NCI-H2196 treated with DMSO at 0.1 percent for 48 hours (cell line): ENCODE measurements around the gene IPO13.

ENCODE experiments used
- DNase-seq: peaks from one replicate; lab custom pipeline; 2025; ENCODE audit not compliant: unreplicated experiment; lab: John Stamatoyannopoulos, UW

IPO13 gene, protein sequence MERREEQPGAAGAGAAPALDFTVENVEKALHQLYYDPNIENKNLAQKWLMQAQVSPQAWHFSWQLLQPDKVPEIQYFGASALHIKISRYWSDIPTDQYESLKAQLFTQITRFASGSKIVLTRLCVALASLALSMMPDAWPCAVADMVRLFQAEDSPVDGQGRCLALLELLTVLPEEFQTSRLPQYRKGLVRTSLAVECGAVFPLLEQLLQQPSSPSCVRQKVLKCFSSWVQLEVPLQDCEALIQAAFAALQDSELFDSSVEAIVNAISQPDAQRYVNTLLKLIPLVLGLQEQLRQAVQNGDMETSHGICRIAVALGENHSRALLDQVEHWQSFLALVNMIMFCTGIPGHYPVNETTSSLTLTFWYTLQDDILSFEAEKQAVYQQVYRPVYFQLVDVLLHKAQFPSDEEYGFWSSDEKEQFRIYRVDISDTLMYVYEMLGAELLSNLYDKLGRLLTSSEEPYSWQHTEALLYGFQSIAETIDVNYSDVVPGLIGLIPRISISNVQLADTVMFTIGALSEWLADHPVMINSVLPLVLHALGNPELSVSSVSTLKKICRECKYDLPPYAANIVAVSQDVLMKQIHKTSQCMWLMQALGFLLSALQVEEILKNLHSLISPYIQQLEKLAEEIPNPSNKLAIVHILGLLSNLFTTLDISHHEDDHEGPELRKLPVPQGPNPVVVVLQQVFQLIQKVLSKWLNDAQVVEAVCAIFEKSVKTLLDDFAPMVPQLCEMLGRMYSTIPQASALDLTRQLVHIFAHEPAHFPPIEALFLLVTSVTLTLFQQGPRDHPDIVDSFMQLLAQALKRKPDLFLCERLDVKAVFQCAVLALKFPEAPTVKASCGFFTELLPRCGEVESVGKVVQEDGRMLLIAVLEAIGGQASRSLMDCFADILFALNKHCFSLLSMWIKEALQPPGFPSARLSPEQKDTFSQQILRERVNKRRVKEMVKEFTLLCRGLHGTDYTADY

DNA sequence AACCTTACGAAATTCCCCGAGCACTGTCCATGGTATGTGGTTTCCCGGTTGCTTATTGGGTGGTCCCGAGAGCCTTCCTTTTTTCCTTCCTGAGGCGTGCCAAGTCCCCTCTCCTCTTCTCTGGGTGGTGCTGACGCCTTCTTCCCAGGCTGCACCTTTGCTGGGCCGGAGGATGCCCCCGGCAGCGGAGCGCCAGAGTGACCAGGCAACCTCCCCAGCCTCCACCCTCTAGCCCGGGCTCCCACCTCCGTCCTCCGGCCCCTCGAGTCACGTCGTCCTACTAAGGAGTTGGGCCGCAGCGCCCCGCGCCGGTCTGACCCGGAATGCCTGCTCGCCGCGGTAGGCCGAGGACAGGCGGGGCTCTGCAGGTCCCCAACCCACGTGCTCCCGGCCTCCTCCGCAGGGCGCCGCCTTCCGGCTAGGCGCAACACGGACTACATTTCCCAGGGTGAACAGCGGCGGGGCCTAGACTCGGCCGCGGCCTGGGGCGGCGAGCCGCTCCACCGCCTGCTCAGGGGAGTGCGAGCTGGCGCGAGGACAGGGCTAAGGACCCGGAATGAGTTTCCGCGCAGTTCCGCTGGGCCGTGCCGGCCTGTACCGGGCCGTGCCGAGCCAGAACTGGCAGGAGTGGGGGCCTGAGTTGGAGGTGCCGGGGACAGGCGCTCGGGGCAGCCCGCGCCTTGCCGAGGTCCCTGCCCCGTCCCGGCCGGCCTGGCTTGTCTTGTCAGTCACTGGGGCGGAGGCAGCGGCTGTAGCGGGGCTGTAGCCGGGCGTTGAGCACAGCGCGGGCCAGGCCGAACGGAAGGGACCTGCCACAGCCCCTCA lies at the start of gene IPO13:
IPO13 (plus strand) TSS at position 715 of the 825 bp plus-strand sequence. CDS start 651 bp downstream, outside the sequence.
- peak; percentile 98 for DNase-seq

DNA sequence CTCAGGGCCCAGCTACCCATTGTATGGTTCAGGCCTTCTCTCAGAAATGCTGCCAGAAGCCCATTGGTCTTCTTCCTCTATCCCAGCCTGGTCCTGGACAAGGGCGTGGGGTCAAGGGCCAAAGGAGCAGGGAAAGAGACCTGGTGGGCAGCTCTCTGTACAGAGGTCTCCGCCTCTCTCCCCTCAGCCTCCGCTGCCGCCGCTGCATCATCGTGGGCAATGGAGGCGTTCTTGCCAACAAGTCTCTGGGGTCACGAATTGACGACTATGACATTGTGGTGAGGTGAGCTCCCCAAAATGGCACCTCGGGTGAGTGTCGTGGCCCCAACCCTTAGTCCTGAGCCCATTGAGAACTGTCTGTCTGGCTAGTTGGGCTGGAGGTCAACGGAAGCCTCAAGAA lies 47.8 kb upstream of the IPO13 start:
- DNase-seq: no peak

DNA sequence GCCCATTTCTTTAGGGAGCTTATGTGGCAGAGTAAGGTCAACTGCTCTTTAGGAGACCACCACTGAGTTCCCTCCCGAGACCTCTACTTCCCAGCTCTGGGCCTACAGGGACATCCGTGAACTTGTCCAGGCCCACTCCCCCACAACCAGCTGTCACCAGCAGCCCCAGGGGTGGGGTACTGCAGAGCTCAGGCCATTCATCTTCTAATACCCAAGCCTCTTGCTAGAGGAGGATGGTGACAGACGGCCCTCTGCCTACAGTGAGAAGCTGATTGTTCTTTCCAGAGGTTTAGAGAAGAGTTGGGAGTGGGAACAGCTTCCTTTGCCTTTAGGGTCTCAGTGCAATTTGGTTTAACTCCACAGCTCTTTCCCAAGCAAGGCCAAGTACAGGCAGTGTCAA lies 46.4 kb upstream of the IPO13 start:
- no peak for DNase-seq

DNA sequence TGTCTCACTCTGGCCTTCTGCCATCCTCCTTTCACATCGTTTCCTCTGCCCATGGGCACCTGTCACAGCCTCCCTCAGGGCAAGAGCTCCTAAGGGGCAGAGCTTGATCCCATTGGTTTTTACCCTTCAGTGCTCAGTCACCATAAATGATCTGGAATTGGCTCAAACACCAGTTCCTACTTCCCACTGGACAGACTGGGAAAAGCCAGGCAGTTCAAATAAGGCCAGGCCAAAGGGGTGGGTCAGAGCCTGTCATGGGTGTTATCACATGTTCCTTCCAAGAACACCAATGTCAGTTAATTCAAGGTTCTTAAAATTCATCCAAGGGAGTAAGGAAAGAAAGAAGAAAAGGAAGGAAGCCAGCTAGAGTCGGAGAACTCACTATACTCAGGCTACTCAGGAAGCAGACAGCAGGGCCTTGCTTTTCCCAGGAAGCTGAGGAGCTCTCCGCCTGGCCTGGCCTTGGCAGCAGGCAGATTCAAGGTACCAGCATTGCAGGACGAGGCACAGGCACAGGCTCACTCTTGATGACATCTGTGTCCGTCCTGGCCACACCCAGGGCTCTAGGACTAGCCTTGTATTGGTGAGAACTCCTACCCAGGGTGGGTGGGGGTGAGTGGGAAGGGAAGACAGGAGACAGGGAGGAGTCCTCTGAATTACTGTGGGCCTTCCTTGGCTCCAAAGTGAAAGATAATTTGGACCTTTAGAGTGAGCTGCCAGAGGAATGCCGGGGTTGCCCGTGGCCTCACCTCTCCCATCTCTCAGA lies 45.4 kb upstream of the IPO13 start:
- DNase-seq: no peak

DNA sequence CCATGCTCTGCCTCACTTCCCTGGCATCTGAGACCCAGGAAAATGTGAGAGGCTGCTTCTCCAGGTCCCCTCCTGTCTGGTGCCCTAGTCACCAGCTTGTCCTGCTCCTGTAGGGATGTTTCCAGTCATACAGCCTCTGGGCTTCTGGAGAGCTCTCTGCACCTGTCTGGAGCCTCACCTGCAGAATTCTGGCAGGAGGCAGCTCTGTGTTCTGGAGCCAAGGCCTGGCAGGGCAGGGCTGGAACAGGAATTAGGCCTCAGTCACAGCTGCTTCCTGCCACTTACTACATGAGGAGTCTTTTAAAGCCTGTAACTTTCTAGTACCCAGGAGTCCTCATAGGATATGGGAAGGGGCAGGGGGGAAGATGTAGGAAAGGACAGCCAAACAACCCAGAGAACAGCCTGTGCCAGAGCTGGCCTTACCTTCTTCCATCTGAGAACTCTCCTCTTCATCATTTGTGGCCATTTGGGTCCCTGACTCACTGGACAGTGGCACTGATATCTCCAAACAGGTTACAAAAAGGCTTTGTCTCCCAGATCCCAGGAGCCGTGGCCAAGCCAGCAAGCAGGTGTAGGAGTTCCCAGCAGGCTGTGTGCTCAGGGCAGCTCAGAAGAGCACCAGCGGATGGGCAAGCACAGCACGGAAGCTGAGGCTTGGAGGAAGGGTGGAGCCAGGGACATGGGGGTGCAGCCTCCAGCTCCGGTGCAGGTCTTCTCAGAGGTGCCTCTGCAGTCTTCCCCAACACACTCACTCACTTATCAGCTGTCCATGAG lies 44.5 kb upstream of the IPO13 start:
- DNase-seq: peak; percentile 41

DNA sequence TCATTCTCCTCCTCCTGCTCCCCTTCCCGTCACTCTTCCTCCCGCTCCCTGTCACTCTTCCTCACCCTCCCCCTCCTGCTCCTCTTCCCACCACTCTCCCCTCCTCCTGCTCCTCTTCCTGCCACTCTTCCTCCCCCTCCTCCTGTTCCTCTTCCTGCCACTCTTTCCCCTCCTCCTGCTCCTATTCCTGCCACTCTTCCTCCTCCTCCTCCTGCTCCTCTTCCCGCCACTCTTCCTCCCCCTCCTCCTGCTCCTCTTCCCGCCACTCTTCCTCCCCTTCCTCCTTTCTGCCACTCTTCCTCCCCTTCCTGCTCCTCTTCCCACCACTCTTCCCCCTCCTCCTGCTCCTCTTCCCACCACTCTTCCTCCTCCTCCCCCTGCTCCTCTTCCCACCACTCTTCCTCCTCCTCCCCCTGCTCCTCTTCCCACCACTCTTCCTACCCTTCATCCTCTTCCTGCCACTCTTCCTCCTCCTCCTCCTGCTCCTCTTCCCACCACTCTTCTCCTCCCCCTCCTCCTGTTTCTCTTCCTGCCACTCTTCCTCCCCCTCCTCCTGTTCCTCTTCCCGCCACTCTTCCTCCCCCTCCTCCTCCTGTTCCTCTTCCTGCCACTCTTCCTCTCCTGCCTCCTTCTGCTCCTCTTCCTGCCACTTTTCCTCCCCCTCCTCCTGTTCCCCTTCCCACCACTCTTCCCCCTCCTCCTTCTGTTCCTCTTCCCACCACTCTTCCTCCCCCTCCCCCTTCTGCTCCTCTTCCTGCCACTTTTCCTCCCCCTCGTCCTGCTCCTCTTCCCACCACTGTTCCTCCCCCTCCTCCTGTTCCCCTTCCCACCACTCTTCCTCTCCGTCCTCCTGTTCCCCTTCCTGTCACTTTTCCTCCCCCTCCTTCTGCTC lies 41.8 kb upstream of the IPO13 start:
- no peak for DNase-seq

DNA sequence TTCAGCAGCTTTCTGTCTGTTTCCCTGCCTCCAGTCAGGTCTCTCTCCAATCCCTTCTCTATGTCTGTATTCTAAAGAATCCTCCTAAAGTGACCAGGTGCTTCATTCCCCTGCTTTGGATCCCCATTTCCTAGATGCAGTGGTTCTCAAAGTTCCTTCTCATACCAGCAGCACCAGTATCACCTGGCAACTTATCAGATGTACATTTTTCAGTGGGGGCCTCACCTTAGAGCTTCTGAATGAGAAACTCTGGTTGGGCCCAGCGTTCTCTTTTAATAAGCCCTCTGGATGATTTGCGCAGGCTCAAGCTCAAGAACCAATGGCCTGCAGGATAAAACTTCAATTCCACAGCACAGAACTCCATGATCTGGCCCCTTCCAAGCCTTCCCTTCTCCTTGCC lies 38.5 kb upstream of the IPO13 start:
- DNase-seq: no peak

DNA sequence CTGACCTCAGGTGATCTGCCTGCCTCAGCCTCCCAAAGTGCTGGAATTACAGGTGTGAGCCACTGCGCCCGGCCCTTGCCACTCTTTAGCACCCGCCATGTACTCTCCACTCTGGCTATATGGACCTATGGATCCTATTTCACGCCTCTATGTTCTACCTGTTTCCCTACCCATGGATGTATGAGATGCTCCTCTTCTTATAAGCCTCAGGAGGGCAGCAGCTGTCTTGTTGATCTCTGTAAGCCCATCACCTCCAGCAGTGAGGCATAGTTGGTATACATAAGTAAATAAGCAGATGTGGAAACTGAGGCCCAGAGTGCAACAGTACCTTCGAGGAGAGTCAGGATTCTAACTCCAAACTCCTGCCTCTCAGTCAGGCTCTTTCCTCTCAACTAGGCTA lies 37.9 kb upstream of the IPO13 start:
- no peak for DNase-seq

DNA sequence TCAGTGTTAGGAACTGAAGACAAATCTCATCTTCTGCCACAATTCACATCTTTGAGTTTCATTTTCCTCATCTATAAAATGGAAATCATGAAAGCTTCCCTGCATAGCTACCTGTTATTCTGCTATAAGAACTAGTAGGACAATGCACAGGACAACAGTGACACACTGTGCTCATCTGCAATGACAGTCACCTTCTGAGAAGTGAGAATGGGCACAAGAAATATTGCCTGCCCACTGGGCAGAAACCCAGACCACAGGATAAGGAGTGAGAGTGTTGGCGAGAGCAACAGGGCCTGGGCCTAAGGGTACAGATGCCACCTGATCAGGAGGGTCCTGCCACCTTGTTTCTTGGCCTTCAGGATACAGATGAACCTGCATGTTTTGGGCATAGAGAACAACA lies 36.4 kb upstream of the IPO13 start:
- DNase-seq: no peak

DNA sequence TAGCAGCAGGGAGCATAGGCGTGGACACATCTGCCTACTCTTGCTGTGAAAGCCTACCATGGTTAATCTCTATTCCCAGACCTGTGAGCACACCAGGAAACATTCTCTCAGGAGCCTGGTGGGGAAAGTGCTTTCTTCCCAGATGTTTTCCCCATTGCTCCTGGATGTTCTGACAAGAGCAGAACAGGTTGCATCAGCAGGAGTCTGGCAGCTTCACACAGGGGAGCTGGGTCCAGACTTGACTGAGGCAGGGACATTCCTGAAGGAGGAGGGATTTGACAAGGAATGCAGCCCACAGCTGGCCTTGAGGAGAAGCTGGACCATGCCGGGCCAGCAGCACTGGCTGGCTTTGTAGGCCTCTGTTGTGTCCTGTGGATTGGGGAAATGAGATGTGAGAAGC lies 34.1 kb upstream of the IPO13 start:
- no peak for DNase-seq

DNA sequence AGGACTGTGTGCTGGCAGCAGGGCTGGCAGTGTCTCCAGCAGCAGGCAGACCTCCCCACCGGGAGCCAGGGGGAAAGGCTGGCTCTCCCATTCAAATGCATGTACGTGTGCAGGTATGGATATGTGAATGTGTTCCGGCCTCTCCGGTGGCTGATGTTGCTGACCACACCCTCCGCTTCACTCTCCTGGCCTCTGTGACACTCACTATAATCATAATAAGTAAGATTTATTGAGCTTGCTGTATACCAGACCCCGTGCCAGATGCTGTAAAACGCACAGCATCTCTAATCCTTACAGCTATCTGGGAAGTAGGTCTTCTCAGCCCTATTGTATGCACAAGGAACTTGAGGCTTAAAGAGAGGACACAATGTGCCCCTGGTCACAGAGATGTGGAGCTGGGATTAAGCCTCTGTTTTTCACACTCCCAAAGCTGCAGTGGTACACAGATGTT lies 33.7 kb upstream of the IPO13 start:
- DNase-seq: no peak

DNA sequence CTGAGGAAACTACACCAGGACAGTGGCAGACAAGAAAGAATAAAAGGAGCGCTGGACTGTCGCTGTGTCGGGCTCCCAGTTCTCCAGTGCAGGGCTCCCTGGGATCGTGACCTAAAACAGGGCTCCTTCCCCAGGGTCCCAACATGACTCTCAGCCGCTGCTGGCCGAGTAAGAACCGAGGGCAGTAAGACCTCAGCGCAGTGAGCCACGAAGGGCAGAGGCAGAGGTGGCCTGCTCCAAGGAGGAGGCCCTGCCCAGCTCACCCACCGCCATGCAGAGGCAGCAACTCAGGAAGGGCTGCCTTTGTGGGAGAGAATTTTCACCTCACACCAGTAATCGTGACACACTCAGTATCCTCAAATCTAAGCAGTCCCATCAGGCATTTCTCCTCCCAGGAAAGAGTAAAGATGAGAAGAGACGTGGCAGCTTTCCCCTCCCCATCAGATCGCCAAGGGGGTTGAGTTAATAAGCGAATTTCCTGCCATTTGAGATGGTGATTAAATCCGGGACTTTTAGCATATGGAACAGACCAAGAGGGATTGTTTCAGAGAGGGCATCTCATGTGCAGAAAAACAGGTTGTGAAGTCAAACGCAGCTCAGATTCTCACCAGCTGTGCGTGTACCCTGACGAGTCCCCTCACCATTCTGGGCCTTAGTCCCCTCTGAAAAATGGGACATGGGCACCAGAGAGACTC lies 32.9 kb upstream of the IPO13 start:
- no peak for DNase-seq

DNA sequence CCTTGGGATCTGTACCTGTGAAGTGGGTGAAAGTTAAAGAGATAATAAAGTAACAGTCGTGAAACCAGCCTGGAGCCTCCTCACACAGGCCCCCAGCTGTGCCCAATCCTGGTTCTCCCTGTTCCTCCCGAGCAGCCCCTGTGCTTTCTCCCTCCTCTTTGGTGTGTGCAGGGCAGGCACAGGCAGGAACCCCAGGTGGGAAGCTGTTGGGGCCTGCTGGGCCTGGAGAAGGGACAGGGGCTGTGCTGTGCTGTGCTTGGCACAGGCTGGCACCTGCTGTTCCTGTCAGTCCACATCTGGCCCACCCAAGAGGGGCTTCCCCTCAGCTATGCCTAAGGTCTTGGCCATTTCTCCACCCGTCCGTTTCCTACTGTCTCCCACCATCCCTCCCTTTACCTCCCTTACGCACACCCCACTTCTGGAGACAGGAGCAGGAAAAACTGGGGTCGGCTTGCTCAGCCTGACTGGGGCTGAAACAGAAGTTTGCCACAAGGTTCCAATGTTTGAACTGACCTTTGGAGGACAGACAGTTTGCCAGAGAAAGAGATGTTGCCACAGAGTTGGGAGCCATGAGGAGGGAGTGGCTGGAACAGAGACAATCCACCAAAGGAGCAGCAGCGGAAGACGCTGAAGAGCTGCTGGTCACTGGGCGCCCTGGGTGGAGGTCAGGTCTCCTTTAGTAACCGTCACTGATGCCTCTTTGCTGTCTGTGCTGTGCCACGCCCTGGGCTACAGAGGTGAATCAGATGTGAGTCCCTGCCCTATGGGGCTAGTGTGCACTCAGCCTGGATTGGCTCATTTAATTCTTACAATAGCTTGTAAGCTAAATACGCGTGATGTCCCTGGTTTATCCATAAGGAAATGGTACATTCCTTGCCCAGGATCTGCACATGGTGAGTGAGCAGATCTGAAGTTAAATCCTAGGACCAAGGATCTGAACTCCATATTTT lies 31.9 kb upstream of the IPO13 start:
- DNase-seq: no peak

DNA sequence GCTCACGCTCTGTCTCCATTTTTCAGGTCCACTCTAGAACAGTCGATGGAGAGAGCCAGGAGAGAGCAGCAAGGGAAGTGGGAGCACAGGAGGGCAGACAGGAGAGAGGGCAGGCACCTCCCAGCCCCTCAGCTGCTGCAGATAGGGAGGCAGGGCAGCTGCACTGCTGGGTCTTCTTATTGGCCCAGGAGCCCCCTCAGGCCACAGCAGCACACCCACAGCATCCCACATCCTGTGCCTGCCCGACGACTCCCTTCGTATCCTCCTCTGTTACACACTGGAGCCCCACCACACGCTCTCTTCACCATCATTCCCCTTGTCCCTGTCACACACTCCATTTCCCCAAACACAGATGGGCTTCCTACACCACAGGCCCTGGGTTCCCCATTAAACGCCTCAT lies 26.8 kb upstream of the IPO13 start:
- DNase-seq: no peak

DNA sequence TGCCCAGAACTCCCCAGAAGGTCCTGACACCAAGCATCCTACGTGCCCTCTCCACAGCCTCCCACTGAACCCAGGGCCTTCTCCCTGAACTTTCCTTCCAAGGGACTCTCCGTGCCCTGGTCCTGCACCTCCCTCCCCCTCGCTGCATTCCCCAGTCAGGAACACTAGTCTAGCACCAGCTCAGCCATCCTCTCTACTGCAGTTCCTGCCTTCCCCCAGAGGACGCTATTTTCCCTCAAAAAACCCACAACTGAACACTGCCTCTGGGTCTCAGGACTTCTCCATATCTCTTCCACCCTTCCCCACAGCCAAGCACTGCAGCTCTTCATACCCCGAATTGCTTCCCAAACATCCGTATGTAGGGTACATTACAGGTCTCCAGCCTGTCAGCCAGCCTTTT lies 25.7 kb upstream of the IPO13 start:
- DNase-seq: no peak

DNA sequence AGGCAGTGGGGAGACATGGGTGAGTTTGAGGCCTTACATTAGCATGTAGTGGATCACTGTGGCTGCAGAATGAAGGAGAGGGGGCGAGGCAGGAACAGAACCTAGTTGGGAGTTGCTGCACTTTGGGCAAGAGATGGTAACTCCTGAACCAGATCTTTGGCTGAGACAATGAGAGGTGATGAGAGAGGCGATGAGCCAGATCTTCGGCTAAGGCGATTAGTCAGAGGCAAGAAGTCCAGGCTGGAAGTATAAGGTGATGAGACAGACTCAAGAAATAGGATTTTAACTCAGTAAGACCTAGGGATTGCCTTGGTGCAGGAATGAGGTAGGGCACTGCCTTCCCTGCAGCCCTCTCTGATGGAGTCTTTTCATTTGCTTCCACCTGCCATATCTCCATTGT lies 22.2 kb upstream of the IPO13 start:
- DNase-seq: no peak

DNA sequence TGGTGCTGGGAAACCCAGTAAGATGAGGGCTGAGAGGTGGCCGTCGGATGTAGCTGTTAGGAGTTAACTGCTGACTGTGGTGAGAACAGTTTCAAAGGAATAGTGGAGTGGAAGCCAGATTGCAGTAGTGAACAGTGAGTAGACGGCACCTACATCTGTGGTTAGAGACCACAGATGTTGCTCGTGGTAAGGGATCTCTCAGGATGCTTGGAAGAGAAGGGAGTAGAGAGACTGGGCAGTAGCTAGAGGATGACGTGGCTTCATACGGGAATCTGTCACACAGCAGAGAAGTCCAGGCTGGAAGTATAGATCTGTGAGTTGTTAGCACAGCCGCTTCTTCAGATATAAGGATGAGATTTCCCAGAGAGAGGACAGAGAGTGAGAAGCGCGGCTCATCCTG lies 20.9 kb upstream of the IPO13 start:
- DNase-seq: no peak
